K562 (cell line): ENCODE results near the gene CTDNEP1. TPM values are rescaled to one million over a fixed set of nuclear protein-coding genes. Genes with fewer than 3 reads are reported as not detected.

Source experiments
- BDP1 ChIP-seq: IDR thresholded peaks from 3 replicates; pipeline ENCODE4 v1.6.1; 2011; ENCODE audit not compliant: insufficient read length, insufficient read depth
- HNRNPUL1 ChIP-seq: fragments of 200-400 bp; formaldehyde crosslinking; IDR thresholded peaks from 2 replicates; pipeline ENCODE4 v1.6.1; 2017; ENCODE audit warnings: low read length
- NCOA4 ChIP-seq: fragments of 450-650 bp; IDR thresholded peaks from 2 replicates; pipeline ENCODE4 v1.6.1; 2018; ENCODE audit warnings: mild to moderate bottlenecking; ENCODE audit not compliant: partially characterized antibody
- PTTG1 ChIP-seq: fragments of 450-650 bp; IDR thresholded peaks from 2 replicates; pipeline ENCODE4 v1.6.1; 2016; ENCODE audit warnings: low read depth, mild to moderate bottlenecking, missing genetic modification characterization, missing compliant biosample characterization
- RBM25 ChIP-seq: fragments of 200-400 bp; formaldehyde crosslinking; IDR thresholded peaks from 2 replicates; pipeline ENCODE4 v1.6.1; 2018; ENCODE audit warnings: low read length, low read depth, moderate library complexity; ENCODE audit not compliant: severe bottlenecking
- SIN3A ChIP-seq, 2 experiments: fragments of 150-350 bp in 1 of 2; IDR thresholded peaks; 2 replicates each; pipeline ENCODE4 v1.6.1; 2011 to 2016; ENCODE audit warnings: borderline replicate concordance in 2 of 2, low read depth in 2 of 2, low read length in 2 of 2, mild to moderate bottlenecking in 2 of 2, moderate library complexity in 2 of 2; ENCODE audit not compliant: control insufficient read depth in 1 of 2
- SRSF3 ChIP-seq: fragments of 200-400 bp; formaldehyde crosslinking; IDR thresholded peaks from 2 replicates; pipeline ENCODE4 v1.6.1; 2016; ENCODE audit warnings: mild to moderate bottlenecking, low read length, moderate library complexity; ENCODE audit not compliant: insufficient read depth
- TAF9B ChIP-seq: fragments of 450-650 bp; IDR thresholded peaks from 2 replicates; pipeline ENCODE4 v1.6.1; 2018; ENCODE audit warnings: mild to moderate bottlenecking; ENCODE audit not compliant: partially characterized antibody
- TCFL5 ChIP-seq: fragments of 250-450 bp; sonication (Bioruptor Pico); conservative IDR thresholded peaks from 2 replicates; pipeline ENCODE4 v1.6.1; 2021; ENCODE audit warnings: mild to moderate bottlenecking, moderate library complexity, matching md5 sums
- TEAD1 ChIP-seq, 2 experiments: fragments of 450-650 bp in 1 of 2; sonication (generic) in 1 of 2; formaldehyde crosslinking; IDR thresholded peaks; 2 replicates each; pipeline versions ENCODE4 v1.4.0 to v1.8.0; 2020 to 2022; ENCODE audit warnings: mild to moderate bottlenecking in 2 of 2, missing genetic modification reagents in 1 of 2
- TEAD2 ChIP-seq: fragments of 450-650 bp; IDR thresholded peaks from 2 replicates; pipeline ENCODE4 v1.6.1; 2016; ENCODE audit warnings: missing genetic modification characterization, control low read depth, missing compliant biosample characterization
- TGIF2 ChIP-seq: sonication (generic); formaldehyde crosslinking; IDR thresholded peaks from 2 replicates; pipeline ENCODE4 v1.8.1; 2022; ENCODE audit warnings: mild to moderate bottlenecking, missing genetic modification reagents, moderate library complexity
- YBX1 ChIP-seq: fragments of 450-650 bp; IDR thresholded peaks from 2 replicates; pipeline ENCODE4 v1.7.1; 2016; ENCODE audit warnings: mild to moderate bottlenecking
- ZNF175 ChIP-seq: fragments of 200-800 bp; sonication (Bioruptor generic); IDR thresholded peaks from 2 replicates; pipeline ENCODE4 v1.6.1; 2016; ENCODE audit warnings: low read depth, mild to moderate bottlenecking, missing genetic modification characterization, missing compliant biosample characterization
- ZNF347 ChIP-seq: fragments of 450-650 bp; formaldehyde crosslinking; IDR thresholded peaks from 2 replicates; pipeline ENCODE4 v1.4.0; 2020; ENCODE audit warnings: low read depth, mild to moderate bottlenecking, moderate library complexity
- ZNF57 ChIP-seq: fragments of 450-650 bp; formaldehyde crosslinking; IDR thresholded peaks from 2 replicates; pipeline ENCODE4 v1.4.0; 2020; ENCODE audit warnings: mild to moderate bottlenecking, moderate library complexity
- polyA plus RNA-seq, 8 experiments: library from polyadenylated mRNA; depleted of rRNA in 4 of 8; stranded (reverse) in 5 of 8; unstranded in 3 of 8; fragments of >200 nt; fragmentation: Nextera tagmentation in 2 of 8; fragmentation: Illumina TruSeq in 1 of 8; extraction: Ambion mirVana in 2 of 8; extraction: Trizol in 1 of 8; gene quantifications; 2 replicates each; pipeline versions ENCODE4 v1.2.1 to v1.2.3, GENCODE V29; 2011 to 2014; ENCODE audit warnings: inconsistent platforms in 1 of 8, missing spikeins in 1 of 8
- total RNA-seq, 7 experiments: library from RNA; depleted of rRNA in 6 of 7; stranded (reverse); fragments of >200 nt in 6 of 7; fragmentation: Illumina TruSeq in 2 of 7; extraction: Trizol in 2 of 7; gene quantifications; 2 replicates each; pipeline versions ENCODE4 v1.2.1 to v1.2.3, GENCODE V29; 2011 to 2021; ENCODE audit warnings: low replicate concordance in 1 of 7
- TF ChIP-seq, protein P1 (sequence below): fragments of 450-650 bp; IDR thresholded peaks from 2 replicates; pipeline ENCODE4 v1.6.1; 2017; ENCODE audit warnings: mild to moderate bottlenecking, moderate library complexity
- TF ChIP-seq, protein P2 (sequence below): IDR thresholded peaks from 2 replicates; pipeline ENCODE4 v1.6.1; 2011; ENCODE audit warnings: borderline replicate concordance, low read depth, mild to moderate bottlenecking, moderate library complexity, low read length; ENCODE audit not compliant: insufficient read depth, poor library complexity, severe bottlenecking
- TF ChIP-seq, protein P3 (sequence below): fragments of 250-450 bp; sonication (Bioruptor Pico); IDR thresholded peaks from 2 replicates; pipeline ENCODE4 v1.8.0; 2021; ENCODE audit warnings: moderate library complexity, mild to moderate bottlenecking, inconsistent platforms
- TF ChIP-seq, protein P4 (sequence below), 2 experiments: fragments of 200-800 bp in 1 of 2; sonication (Bioruptor generic) in 1 of 2; sonication (generic) in 1 of 2; formaldehyde crosslinking in 1 of 2; IDR thresholded peaks in 1 of 2; conservative IDR thresholded peaks in 1 of 2; 2 replicates each; pipeline versions ENCODE4 v1.5.0 to v1.6.1; 2016 to 2020; ENCODE audit warnings: missing compliant biosample characterization in 1 of 2, missing genetic modification characterization in 1 of 2, missing genetic modification reagents in 1 of 2

The CTDNEP1 gene
- total and polyA plus RNA-seq, 9 of the 15 experiments (the other 6 are each of a cell fraction or from before 2014, with no cell fraction given) = 10.7 to 150 (median 28.5) TPM

DNA sequence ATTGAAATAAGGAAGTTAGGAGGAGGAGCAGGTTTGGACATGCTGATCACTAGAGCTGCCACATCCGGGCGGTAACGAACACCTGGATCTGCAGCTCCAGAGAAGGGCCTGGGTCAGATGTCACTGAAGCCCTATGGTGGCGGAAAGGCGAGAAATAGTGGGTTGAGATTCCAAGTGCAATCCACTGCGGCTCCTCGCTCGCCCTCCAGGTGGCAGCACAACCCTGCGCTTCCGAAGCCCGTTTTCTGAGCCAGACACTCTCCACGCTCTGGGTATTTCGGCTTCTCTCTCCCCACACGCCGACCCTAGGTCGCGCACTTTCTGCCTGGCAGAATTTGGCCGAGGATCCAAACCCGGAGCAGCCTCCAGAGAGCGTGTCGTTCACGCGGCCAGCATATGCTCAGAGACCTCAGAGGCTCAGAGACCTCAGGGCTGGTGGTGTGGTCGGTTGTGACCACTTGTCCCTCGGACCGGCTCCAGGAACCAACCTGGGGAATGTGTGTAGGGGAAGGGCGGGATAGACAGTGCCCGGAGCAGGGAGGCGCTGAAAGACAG is 29.1 kb upstream of the CTDNEP1 start (continued):
- TF ChIP-seq RBM25 (no peak), ZNF347 (CRISPR knock-in tag) (no peak), TEAD1 (CRISPR knock-in tag; IDR thresholded peaks at IDR 0.05) (peak in 1 of 2 experiments; percentile 88; a peak in 1 of 4 replicates), YBX1 (no peak), ZNF57 (CRISPR knock-in tag) (no peak), TGIF2 (CRISPR knock-in tag) (no peak), HNRNPUL1 (no peak), TEAD2 (no peak), SRSF3 (no peak), TCFL5 (no peak), ZNF175 (no peak), PTTG1 (no peak), BDP1 (no peak), SIN3A (IDR thresholded peaks at IDR 0.05; ENCODE audit: borderline replicate concordance in 2 of 2, control insufficient read depth in 1 of 2, low read depth in 2 of 2, low read length in 2 of 2) (no peak; a peak in 1 of 4 replicates), TAF9B (no peak), NCOA4 (no peak)
- TF ChIP-seq, protein P1, sequence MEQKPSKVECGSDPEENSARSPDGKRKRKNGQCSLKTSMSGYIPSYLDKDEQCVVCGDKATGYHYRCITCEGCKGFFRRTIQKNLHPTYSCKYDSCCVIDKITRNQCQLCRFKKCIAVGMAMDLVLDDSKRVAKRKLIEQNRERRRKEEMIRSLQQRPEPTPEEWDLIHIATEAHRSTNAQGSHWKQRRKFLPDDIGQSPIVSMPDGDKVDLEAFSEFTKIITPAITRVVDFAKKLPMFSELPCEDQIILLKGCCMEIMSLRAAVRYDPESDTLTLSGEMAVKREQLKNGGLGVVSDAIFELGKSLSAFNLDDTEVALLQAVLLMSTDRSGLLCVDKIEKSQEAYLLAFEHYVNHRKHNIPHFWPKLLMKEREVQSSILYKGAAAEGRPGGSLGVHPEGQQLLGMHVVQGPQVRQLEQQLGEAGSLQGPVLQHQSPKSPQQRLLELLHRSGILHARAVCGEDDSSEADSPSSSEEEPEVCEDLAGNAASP = no peak
- TF ChIP-seq, protein P2, sequence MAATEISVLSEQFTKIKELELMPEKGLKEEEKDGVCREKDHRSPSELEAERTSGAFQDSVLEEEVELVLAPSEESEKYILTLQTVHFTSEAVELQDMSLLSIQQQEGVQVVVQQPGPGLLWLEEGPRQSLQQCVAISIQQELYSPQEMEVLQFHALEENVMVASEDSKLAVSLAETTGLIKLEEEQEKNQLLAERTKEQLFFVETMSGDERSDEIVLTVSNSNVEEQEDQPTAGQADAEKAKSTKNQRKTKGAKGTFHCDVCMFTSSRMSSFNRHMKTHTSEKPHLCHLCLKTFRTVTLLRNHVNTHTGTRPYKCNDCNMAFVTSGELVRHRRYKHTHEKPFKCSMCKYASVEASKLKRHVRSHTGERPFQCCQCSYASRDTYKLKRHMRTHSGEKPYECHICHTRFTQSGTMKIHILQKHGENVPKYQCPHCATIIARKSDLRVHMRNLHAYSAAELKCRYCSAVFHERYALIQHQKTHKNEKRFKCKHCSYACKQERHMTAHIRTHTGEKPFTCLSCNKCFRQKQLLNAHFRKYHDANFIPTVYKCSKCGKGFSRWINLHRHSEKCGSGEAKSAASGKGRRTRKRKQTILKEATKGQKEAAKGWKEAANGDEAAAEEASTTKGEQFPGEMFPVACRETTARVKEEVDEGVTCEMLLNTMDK = peak; percentile 52
- TF ChIP-seq, protein P3, sequence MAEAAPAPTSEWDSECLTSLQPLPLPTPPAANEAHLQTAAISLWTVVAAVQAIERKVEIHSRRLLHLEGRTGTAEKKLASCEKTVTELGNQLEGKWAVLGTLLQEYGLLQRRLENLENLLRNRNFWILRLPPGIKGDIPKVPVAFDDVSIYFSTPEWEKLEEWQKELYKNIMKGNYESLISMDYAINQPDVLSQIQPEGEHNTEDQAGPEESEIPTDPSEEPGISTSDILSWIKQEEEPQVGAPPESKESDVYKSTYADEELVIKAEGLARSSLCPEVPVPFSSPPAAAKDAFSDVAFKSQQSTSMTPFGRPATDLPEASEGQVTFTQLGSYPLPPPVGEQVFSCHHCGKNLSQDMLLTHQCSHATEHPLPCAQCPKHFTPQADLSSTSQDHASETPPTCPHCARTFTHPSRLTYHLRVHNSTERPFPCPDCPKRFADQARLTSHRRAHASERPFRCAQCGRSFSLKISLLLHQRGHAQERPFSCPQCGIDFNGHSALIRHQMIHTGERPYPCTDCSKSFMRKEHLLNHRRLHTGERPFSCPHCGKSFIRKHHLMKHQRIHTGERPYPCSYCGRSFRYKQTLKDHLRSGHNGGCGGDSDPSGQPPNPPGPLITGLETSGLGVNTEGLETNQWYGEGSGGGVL (CRISPR knock-in tag) = no peak
- TF ChIP-seq, protein P4, sequence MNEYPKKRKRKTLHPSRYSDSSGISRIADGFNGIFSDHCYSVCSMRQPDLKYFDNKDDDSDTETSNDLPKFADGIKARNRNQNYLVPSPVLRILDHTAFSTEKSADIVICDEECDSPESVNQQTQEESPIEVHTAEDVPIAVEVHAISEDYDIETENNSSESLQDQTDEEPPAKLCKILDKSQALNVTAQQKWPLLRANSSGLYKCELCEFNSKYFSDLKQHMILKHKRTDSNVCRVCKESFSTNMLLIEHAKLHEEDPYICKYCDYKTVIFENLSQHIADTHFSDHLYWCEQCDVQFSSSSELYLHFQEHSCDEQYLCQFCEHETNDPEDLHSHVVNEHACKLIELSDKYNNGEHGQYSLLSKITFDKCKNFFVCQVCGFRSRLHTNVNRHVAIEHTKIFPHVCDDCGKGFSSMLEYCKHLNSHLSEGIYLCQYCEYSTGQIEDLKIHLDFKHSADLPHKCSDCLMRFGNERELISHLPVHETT (CRISPR knock-in tag; conservative IDR thresholded peaks at IDR 0.05 in 1 of 2, IDR thresholded peaks at IDR 0.05 in 1 of 2) = peak in 1 of 2 experiments; percentile 30; a peak in 1 of 4 replicates
